Measurements from ENCODE around the gene TRIO. TPM values are rescaled to one million over a fixed set of nuclear protein-coding genes. Genes with fewer than 3 reads are reported as not detected.

Gene TRIO
- total and polyA plus RNA-seq, 2 donors (not counting 3 experiments of a cell fraction or from before 2014, with no cell fraction given), result 82.9 to 248 TPM

- no peak overlapping the region for H3K27ac ChIP-seq (ENCODE audit: insufficient read depth, low read depth, low read length)
Measured at GRCh38 chr5:14273207-14273767, 130.1 kb downstream of the TRIO start.

More at GRCh38 chr5:14273207-14273767, 130.1 kb downstream of the TRIO start:
- H2AFZ ChIP-seq (ENCODE audit: low read depth, low read length), result no peak overlapping the region
- H4K20me1 ChIP-seq (replicated peaks; ENCODE audit: control insufficient read depth, extremely low read depth, insufficient read depth, low read length), result peaks cover 16% of the 10 kb centered on the region
- H3K4me3 ChIP-seq (replicated peaks in 1 of 3; ENCODE audit: insufficient read depth in 1 of 3, low read depth in 1 of 3, low read length in 3 of 3), result no peak overlapping the region
- H3K27me3 ChIP-seq (ENCODE audit: control insufficient read depth in 2 of 2, insufficient read depth in 2 of 2, low read length in 2 of 2), result no peaks in the 10 kb centered on the region
- CTCF ChIA-PET, result no interaction called here
- no peak for DNase-seq (ENCODE audit: low read depth, low spot score)
- H3K4me1 ChIP-seq (ENCODE audit: control insufficient read depth, extremely low read depth, insufficient read depth, low read length), result peaks cover 40% of the 10 kb centered on the region
- H3K9ac ChIP-seq (replicated peaks; ENCODE audit: extremely low read depth, insufficient read depth, low read length), result no peak overlapping the region
- BruUV-seq (replicated peaks), result no TSS peak
- H3K36me3 ChIP-seq (ENCODE audit: control insufficient read depth in 2 of 2, extremely low read depth in 1 of 2, insufficient read depth in 2 of 2, low read length in 2 of 2), result peaks cover 2 to 5% of the 10 kb centered on the region in 2 experiments
- POLR2A ChIA-PET, result no interaction called here
- intact Hi-C loops (cut with micrococcal nuclease), result no loop called here
- no peaks in the 10 kb centered on the region for H3K9me3 ChIP-seq (replicated peaks; ENCODE audit: control insufficient read depth, insufficient read depth, low read length)
- FAIRE-seq, result no peak
- dilution Hi-C loops (cut with MboI; ENCODE audit: extremely low pct_ligation_motif_present, low sequenced_read_pairs), result loop anchor here (25.0 kb wide), 1 partner anchor 136 kb away; the partner anchor contains the start of gene TRIO
- H3K4me2 ChIP-seq (ENCODE audit: insufficient read depth, low read length), result no peak overlapping the region
- TF ChIP-seq POLR2A (IDR thresholded peaks at IDR 0.05; ENCODE audit: low read depth, low read length) (no peak), GATA2 (IDR thresholded peaks at IDR 0.05; ENCODE audit: insufficient read depth, insufficient read length, low read depth, low read length) (no peak), CTCF (IDR thresholded peaks at IDR 0.05; ENCODE audit: extremely low read depth in 1 of 2, insufficient read depth in 1 of 2, low read depth in 1 of 2, low read length in 2 of 2) (no peak), FOS (IDR thresholded peaks at IDR 0.05; ENCODE audit: borderline replicate concordance, insufficient read depth, low read length) (no peak), MAX (IDR thresholded peaks at IDR 0.05; ENCODE audit: insufficient read depth, insufficient read length) (no peak), EZH2 (IDR thresholded peaks at IDR 0.05; ENCODE audit: borderline replicate concordance, low read depth, low read length, severe bottlenecking) (no peak), POLR2AphosphoS5 (IDR thresholded peaks at IDR 0.05; ENCODE audit: insufficient read depth, low read depth, low read length) (no peak), JUN (IDR thresholded peaks at IDR 0.05; ENCODE audit: borderline replicate concordance, insufficient read depth, insufficient read length, low read depth) (no peak), MYC (IDR thresholded peaks at IDR 0.05; ENCODE audit: low read depth, low read length) (no peak)
- no peaks in the 10 kb centered on the region for H3K9me1 ChIP-seq (replicated peaks; ENCODE audit: control insufficient read depth, extremely low read depth, insufficient read depth, low read length)
- H3K79me2 ChIP-seq (ENCODE audit: control insufficient read depth, insufficient read depth, low read length), result peaks cover 95% of the 10 kb centered on the region
